Renal cortical epithelial cell (primary cell): ENCODE data around the gene CR2. TPM values are rescaled to one million over a fixed set of nuclear protein-coding genes. Genes with fewer than 3 reads are reported as not detected.
A peak's percentile ranks its signal among the peaks of the same experiment; 100 is the strongest.
"Not testable (repeated sequence)": the region's sequence is repeated elsewhere in the genome, so short reads cannot be mapped to it uniquely, and the experiment has no call there.

Experiments used
- DNase-seq: peaks from one replicate; pipeline ENCODE4 v3.0.0-alpha.2; 2011; ENCODE audit warnings: low read depth
- total RNA-seq: library from RNA; depleted of rRNA; stranded (reverse); fragments of >200 nt; gene quantifications from 2 replicates; pipeline ENCODE4 v1.2.3, GENCODE V29; 2014

The CR2 gene
- total RNA-seq: not detected in 2 replicates

GRCh38 chr1:207454046-207454964 lies at the start of gene CR2:
CR2 (plus strand) TSS chr1:207454328; CDS start chr1:207454419, 91 bp downstream.
- no peak for DNase-seq

DNA sequence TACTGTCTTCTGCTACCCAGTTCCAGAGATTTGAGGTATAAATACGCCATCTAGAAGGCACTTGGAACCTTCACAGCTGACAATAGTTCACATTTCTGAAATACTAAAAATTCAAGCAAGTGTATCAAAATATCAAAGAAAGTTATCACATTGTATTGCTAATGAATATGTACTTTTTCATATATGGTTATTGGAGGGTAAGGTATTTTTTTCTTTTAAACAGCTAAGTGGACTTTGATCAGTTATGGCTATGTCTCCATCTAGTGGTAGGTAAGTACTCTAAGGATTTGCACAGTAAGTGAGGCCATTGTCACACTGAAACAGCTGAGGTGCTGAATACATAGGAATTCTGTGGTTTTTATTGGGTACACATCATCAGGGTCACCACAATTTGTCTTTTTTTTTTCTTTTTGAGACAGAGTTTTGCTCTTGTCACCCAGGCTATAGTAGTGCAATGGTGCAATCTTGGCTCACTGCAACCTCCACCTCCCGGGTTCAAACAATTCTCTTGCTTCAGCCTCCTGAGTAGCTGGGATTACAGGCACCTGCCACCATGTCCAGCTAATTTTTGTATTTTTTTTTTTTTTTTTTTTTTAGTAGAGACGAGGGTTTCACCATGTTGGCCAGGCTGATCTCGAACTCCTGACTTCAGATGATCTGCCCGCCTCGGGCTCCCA lies 49.1 kb upstream of the CR2 start:
- DNase-seq: peak; percentile 82

DNA sequence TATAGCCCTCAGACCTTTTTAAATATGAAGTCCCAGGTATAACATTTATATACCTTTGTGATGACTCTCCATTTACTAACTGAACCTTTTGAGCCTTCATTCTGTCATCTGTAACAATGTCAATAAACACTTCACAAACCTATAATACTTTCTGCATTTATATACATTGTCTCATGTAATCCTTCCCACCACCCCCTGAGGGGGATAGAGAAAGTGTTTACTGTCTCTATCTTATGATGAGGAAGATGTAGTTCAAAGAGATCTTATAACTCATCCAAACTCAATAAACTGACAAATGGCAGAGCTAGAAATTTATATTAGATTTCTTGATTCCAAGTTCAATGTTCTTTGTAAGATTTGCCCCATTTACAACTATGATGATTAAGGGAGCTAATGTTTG lies 48.3 kb upstream of the CR2 start:
- DNase-seq: no peak

GRCh38 chr1:207407655-207408260 lies 46.4 kb upstream of the CR2 start:
- peak; percentile 83 for DNase-seq

DNA sequence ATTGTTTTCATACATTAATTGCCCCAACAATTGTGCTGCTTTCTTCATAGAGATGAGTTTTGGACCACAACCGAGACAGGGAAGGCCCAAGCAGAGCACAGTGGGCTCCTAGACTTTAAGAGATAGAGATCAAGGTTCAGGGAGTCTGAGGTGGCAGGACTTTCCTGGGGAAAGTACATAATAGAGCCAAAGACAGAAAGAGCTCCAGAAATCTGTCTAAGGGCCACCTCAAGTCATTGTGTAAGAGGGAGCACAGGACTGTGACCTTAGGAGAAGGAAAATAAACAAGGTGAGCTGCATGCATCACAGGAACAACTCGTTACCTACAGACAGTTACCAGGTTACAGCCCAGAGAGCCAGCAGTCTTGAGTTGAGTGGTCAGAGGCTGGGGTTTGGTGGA lies 41.3 kb upstream of the CR2 start:
- DNase-seq: no peak

GRCh38 chr1:207414606-207415108 lies 39.5 kb upstream of the CR2 start:
- no peak for DNase-seq

GRCh38 chr1:207417076-207417475 lies 37.1 kb upstream of the CR2 start:
- no peak for DNase-seq

DNA sequence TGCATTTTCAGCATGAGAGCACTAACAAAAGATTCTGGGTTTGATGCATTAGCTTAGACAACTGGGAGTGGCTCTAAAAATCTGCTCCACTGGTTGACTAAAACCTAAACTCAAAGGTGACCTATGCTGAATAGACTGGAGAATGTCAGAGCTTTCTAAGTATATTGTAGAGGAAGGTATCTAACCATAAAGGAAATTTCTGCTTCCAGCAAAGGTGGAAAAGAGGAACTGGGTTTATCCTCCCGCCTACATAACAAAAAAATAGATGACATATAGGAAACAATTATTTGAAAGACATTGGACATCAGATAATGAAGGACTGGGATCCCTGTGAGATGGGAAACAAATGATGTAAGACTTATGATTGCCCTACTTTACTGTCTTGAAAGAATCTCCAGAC lies 35.8 kb upstream of the CR2 start:
- DNase-seq: no peak

GRCh38 chr1:207420109-207420508 lies 34.0 kb upstream of the CR2 start:
- DNase-seq: no peak

DNA sequence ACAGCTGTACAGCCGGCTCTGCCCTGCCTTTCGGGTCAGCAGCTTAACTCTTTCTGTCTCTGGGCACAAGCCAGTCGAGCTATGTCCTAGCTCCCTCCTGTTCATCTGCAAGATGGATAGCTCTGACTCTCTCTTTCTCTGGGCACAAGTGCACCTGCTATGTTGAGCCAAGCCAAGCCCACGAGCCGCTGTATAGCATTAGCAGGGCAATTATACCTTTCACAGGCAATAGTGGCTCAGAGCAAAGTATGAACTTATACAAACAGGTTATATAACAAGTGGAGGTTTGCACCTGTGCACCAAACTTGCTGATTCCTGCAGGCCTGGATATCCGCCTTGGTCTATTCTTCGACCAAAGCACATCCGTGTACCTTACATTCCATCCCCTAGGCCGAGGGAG lies 33.0 kb upstream of the CR2 start:
- DNase-seq: no peak

- DNase-seq: no peak
Measured at GRCh38 chr1:207423560-207424292, 30.4 kb upstream of the CR2 start.

DNA sequence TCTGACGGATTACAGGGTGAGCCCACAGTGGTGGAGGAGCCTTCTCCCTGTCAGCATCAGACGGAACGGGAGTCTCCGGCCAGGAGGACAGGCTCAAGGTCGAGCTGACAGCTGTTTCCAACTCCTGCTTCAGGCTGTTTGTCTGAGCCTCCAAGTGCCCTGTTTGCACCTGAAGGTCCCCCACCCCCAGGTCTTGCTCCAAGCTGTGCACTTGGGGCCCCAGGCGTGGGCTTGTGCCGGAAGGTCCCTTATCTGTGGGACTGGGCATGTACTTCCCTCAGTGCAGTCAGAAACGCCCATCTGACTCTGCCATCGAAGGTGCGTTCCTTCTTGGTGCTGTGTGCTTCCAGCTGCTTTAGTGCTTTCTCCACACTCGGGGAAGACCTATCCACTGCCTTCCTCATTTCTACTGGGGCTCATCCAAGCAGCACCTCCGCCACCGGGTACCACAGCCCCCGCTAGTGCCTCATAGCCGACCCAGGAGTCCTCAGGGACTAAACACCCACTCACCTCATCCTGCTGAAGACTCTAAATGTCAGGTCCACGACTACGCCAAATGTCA lies 29.5 kb upstream of the CR2 start:
- DNase-seq: no peak

DNA sequence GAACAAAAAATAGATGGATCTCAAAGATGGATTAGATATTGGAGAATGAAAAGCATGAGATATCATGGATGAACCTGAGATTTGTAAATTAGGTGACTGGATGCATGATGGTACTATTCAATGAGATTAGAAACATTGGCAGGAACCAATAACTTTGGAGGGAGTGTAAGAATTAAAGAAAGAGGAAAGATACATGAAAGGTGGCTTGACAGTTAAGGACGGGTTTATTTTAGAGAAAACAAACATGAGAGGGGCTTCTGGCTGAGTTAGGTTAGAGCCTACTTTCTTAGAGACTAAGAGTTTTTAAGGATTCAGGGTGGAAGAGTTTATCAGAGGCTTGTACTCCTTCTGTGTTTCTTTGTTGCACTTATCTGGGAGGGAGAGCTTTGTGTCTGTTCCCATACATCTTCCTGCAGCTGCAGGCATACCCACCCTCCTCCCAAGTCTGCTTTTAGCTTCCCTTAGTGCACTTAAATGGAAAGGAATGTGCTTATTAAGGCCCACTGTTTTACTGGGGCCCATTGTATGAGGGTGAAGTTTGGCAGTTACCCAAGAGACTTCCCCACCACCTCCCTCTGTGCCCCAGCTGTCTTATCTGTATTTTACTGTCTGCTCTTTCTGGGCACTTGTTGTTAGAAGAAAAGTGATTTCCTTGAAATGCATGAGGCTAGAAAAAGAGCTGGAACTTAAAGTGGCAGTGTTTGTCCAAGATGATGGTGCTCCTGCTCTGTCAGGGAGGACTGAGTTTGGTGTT lies 26.1 kb upstream of the CR2 start:
- DNase-seq: no peak

GRCh38 chr1:207428783-207429182 lies 25.3 kb upstream of the CR2 start:
- no peak for DNase-seq

- DNase-seq: no peak
Measured at GRCh38 chr1:207429963-207430362, 24.2 kb upstream of the CR2 start.

DNA sequence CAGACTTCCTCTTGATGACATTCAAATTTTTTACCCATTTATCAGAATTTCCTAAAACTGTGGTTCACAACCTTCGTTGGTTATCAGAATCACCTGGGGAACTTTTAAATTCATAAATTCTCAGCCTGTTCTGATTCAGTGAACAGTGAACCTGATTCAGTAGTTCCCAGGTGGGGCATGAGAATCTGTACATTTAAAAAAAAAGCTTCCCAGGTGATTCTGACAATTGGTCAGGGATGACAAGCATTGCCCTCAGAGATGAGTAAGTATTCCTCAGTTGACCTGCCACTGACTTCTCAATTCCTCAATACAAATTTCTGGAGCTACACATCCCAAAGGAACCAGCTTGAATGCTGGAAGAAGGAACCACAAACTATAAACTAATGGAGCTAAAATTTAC lies 23.5 kb upstream of the CR2 start:
- no peak for DNase-seq

GRCh38 chr1:207431508-207431907 lies 22.6 kb upstream of the CR2 start:
- no peak for DNase-seq

GRCh38 chr1:207433435-207433834 lies 20.7 kb upstream of the CR2 start:
- DNase-seq: no peak

- not testable (repeated sequence) for DNase-seq
Measured at GRCh38 chr1:207436746-207437145, 17.4 kb upstream of the CR2 start.

DNA sequence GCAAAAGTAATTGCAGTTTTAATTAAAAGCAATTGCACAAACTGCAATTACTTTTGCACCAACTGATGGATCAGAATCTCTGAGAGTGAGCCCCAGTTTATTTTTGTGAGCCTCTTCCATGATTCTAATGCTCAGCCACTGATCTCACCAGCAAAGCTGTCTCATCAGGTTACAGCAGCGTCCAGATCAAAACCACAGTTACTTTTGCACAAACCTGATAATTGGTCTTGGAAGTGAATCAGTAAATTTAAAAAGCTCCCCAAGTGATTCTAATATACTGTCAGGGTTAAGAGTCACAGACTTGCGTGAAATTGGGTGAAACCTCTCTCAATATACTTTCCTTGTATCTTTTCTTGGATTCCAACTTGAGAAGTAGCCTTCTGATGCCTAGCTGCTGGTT lies 13.5 kb upstream of the CR2 start:
- no peak for DNase-seq
